Measurements from ENCODE around the gene COL4A6.

Gene COL4A6

GRCh38 chrX:108267557-108267956 lies 170.7 kb downstream of the COL4A6 start:
- Histone ChIP-seq H2BK12ac (ENCODE audit: low read length) (no peak overlapping the region), H3K27me3 (ENCODE audit: control insufficient read depth in 3 of 3, insufficient read depth in 3 of 3, low read depth in 1 of 3, low read length in 3 of 3) (no peaks in the 10 kb centered on the region), H4K8ac (ENCODE audit: low read depth, low read length) (no peak overlapping the region), H3K79me1 (ENCODE audit: low read depth, low read length) (no peaks in the 10 kb centered on the region), H3K23ac (ENCODE audit: low read depth, low read length, poor library complexity) (no peak overlapping the region), H3K4me3 (ENCODE audit: low read length in 2 of 2) (no peak overlapping the region), H2BK5ac (ENCODE audit: low read length) (no peak overlapping the region), H3K4me2 (ENCODE audit: insufficient read depth, low read length, poor library complexity, severe bottlenecking) (no peak overlapping the region), H2BK15ac (ENCODE audit: low read length) (no peak overlapping the region), H3K36me3 (replicated peaks in 1 of 2; ENCODE audit: control insufficient read depth in 2 of 2, insufficient read depth in 2 of 2, low read length in 2 of 2) (no peaks in the 10 kb centered on the region), H3K4ac (ENCODE audit: low read length) (no peak overlapping the region), H3K14ac (ENCODE audit: low read length) (no peak overlapping the region), H3K18ac (ENCODE audit: low read length) (no peak overlapping the region), H2AFZ (ENCODE audit: low read length) (no peak overlapping the region), H2AK5ac (ENCODE audit: low read depth, low read length) (no peak overlapping the region), H4K91ac (ENCODE audit: low read depth, low read length, poor library complexity) (no peak overlapping the region), H3K27ac (replicated peaks; ENCODE audit: low read length) (no peak overlapping the region), H3K9ac (ENCODE audit: low read depth, low read length, poor library complexity) (no peak overlapping the region), H3K4me1 (ENCODE audit: control insufficient read depth in 2 of 2, insufficient read depth in 1 of 2, low read depth in 1 of 2, low read length in 2 of 2) (peaks cover 0 to 2% of the 10 kb centered on the region in 2 donors), H3K9me3 (replicated peaks in 1 of 2; ENCODE audit: control insufficient read depth in 2 of 2, insufficient read depth in 1 of 2, low read depth in 1 of 2, low read length in 2 of 2) (peaks cover 0 to 2% of the 10 kb centered on the region in 2 donors), H2BK120ac (ENCODE audit: low read depth, low read length) (no peak overlapping the region)
- no peak for DNase-seq (ENCODE audit: low spot score)
- no CpG with 5 or more reads among the region's 2 CpGs for WGBS, 2 donors (ENCODE audit: extremely low coverage in 2 of 2, insufficient read length in 2 of 2, insufficient replicate concordance in 1 of 2)

- no CpG with 5 or more reads among the region's 2 CpGs for WGBS, 2 donors (ENCODE audit: extremely low coverage in 2 of 2, insufficient read length in 2 of 2, insufficient replicate concordance in 1 of 2)
- H4K91ac ChIP-seq (ENCODE audit: low read depth, low read length, poor library complexity), result no peak overlapping the region
- no peak overlapping the region for H3K4me3 ChIP-seq (ENCODE audit: low read length in 2 of 2)
Measured at GRCh38 chrX:108264376-108264775, 173.8 kb downstream of the COL4A6 start.

GRCh38 chrX:108261549-108262203 lies 176.5 kb downstream of the COL4A6 start:
- H3K27me3 ChIP-seq (ENCODE audit: control insufficient read depth in 3 of 3, insufficient read depth in 3 of 3, low read depth in 1 of 3, low read length in 3 of 3), result no peaks in the 10 kb centered on the region
- H3K27ac ChIP-seq (replicated peaks; ENCODE audit: low read length), result no peak overlapping the region
- no peak overlapping the region for H2BK12ac ChIP-seq (ENCODE audit: low read length)
- H3K9me3 ChIP-seq (replicated peaks in 1 of 2; ENCODE audit: control insufficient read depth in 2 of 2, insufficient read depth in 1 of 2, low read depth in 1 of 2, low read length in 2 of 2), result no peaks in the 10 kb centered on the region
- no peak overlapping the region for H2BK120ac ChIP-seq (ENCODE audit: low read depth, low read length)
- no peak overlapping the region for H3K4me3 ChIP-seq (ENCODE audit: low read length in 2 of 2)
- H4K8ac ChIP-seq (ENCODE audit: low read depth, low read length), result no peak overlapping the region
- no peak overlapping the region for H2BK5ac ChIP-seq (ENCODE audit: low read length)
- no peak overlapping the region for H3K18ac ChIP-seq (ENCODE audit: low read length)
- H3K9ac ChIP-seq (ENCODE audit: low read depth, low read length, poor library complexity), result no peak overlapping the region
- no peak overlapping the region for H2AFZ ChIP-seq (ENCODE audit: low read length)
- no peak overlapping the region for H4K91ac ChIP-seq (ENCODE audit: low read depth, low read length, poor library complexity)
- H3K14ac ChIP-seq (ENCODE audit: low read length), result no peak overlapping the region
- H3K23ac ChIP-seq (ENCODE audit: low read depth, low read length, poor library complexity), result no peak overlapping the region
- H2AK5ac ChIP-seq (ENCODE audit: low read depth, low read length), result no peak overlapping the region
- H3K4me2 ChIP-seq (ENCODE audit: insufficient read depth, low read length, poor library complexity, severe bottlenecking), result no peak overlapping the region
- no peak overlapping the region for H3K4ac ChIP-seq (ENCODE audit: low read length)
- DNase-seq (ENCODE audit: low spot score), result no peak
- no peaks in the 10 kb centered on the region for H3K4me1 ChIP-seq (ENCODE audit: control insufficient read depth in 2 of 2, insufficient read depth in 1 of 2, low read depth in 1 of 2, low read length in 2 of 2)
- H3K79me1 ChIP-seq (ENCODE audit: low read depth, low read length), result no peaks in the 10 kb centered on the region
- H3K36me3 ChIP-seq (replicated peaks in 1 of 2; ENCODE audit: control insufficient read depth in 2 of 2, insufficient read depth in 2 of 2, low read length in 2 of 2), result no peaks in the 10 kb centered on the region
- H2BK15ac ChIP-seq (ENCODE audit: low read length), result no peak overlapping the region

More at GRCh38 chrX:108264376-108264775, 173.8 kb downstream of the COL4A6 start:
- H2AFZ ChIP-seq (ENCODE audit: low read length), result no peak overlapping the region
- H2AK5ac ChIP-seq (ENCODE audit: low read depth, low read length), result no peak overlapping the region
- no peak for DNase-seq (ENCODE audit: low spot score)
- H3K9me3 ChIP-seq (replicated peaks in 1 of 2; ENCODE audit: control insufficient read depth in 2 of 2, insufficient read depth in 1 of 2, low read depth in 1 of 2, low read length in 2 of 2), result no peaks in the 10 kb centered on the region
- no peak overlapping the region for H2BK12ac ChIP-seq (ENCODE audit: low read length)
- no peaks in the 10 kb centered on the region for H3K4me1 ChIP-seq (ENCODE audit: control insufficient read depth in 2 of 2, insufficient read depth in 1 of 2, low read depth in 1 of 2, low read length in 2 of 2)
- H3K4ac ChIP-seq (ENCODE audit: low read length), result no peak overlapping the region
- no peak overlapping the region for H3K14ac ChIP-seq (ENCODE audit: low read length)
- no peak overlapping the region for H3K18ac ChIP-seq (ENCODE audit: low read length)
- H2BK15ac ChIP-seq (ENCODE audit: low read length), result no peak overlapping the region
- no peaks in the 10 kb centered on the region for H3K27me3 ChIP-seq (ENCODE audit: control insufficient read depth in 3 of 3, insufficient read depth in 3 of 3, low read depth in 1 of 3, low read length in 3 of 3)
- H3K23ac ChIP-seq (ENCODE audit: low read depth, low read length, poor library complexity), result no peak overlapping the region
- no peak overlapping the region for H3K4me2 ChIP-seq (ENCODE audit: insufficient read depth, low read length, poor library complexity, severe bottlenecking)
- no peak overlapping the region for H2BK120ac ChIP-seq (ENCODE audit: low read depth, low read length)
- no peak overlapping the region for H3K9ac ChIP-seq (ENCODE audit: low read depth, low read length, poor library complexity)
- no peak overlapping the region for H4K8ac ChIP-seq (ENCODE audit: low read depth, low read length)
- no peaks in the 10 kb centered on the region for H3K36me3 ChIP-seq (replicated peaks in 1 of 2; ENCODE audit: control insufficient read depth in 2 of 2, insufficient read depth in 2 of 2, low read length in 2 of 2)
- no peak overlapping the region for H2BK5ac ChIP-seq (ENCODE audit: low read length)
- no peak overlapping the region for H3K27ac ChIP-seq (replicated peaks; ENCODE audit: low read length)
- no peaks in the 10 kb centered on the region for H3K79me1 ChIP-seq (ENCODE audit: low read depth, low read length)

- Histone ChIP-seq H2AFZ (ENCODE audit: low read length) (no peak overlapping the region), H3K36me3 (replicated peaks in 1 of 2; ENCODE audit: control insufficient read depth in 2 of 2, insufficient read depth in 2 of 2, low read length in 2 of 2) (no peaks in the 10 kb centered on the region), H2BK12ac (ENCODE audit: low read length) (no peak overlapping the region), H3K4ac (ENCODE audit: low read length) (no peak overlapping the region), H3K4me3 (ENCODE audit: low read length in 2 of 2) (no peak overlapping the region), H3K9ac (ENCODE audit: low read depth, low read length, poor library complexity) (no peak overlapping the region), H2BK15ac (ENCODE audit: low read length) (no peak overlapping the region), H3K27me3 (ENCODE audit: control insufficient read depth in 3 of 3, insufficient read depth in 3 of 3, low read depth in 1 of 3, low read length in 3 of 3) (no peaks in the 10 kb centered on the region), H2AK5ac (ENCODE audit: low read depth, low read length) (no peak overlapping the region), H4K91ac (ENCODE audit: low read depth, low read length, poor library complexity) (no peak overlapping the region), H3K27ac (replicated peaks; ENCODE audit: low read length) (no peak overlapping the region), H3K4me1 (ENCODE audit: control insufficient read depth in 2 of 2, insufficient read depth in 1 of 2, low read depth in 1 of 2, low read length in 2 of 2) (no peaks in the 10 kb centered on the region), H2BK5ac (ENCODE audit: low read length) (no peak overlapping the region), H2BK120ac (ENCODE audit: low read depth, low read length) (no peak overlapping the region), H3K14ac (ENCODE audit: low read length) (no peak overlapping the region), H3K4me2 (ENCODE audit: insufficient read depth, low read length, poor library complexity, severe bottlenecking) (no peak overlapping the region), H3K23ac (ENCODE audit: low read depth, low read length, poor library complexity) (no peak overlapping the region), H3K79me1 (ENCODE audit: low read depth, low read length) (no peaks in the 10 kb centered on the region), H4K8ac (ENCODE audit: low read depth, low read length) (no peak overlapping the region), H3K18ac (ENCODE audit: low read length) (no peak overlapping the region), H3K9me3 (replicated peaks in 1 of 2; ENCODE audit: control insufficient read depth in 2 of 2, insufficient read depth in 1 of 2, low read depth in 1 of 2, low read length in 2 of 2) (no peaks in the 10 kb centered on the region)
- DNase-seq (ENCODE audit: low spot score), result no peak
- 100% methylated on average over 2 of the region's 5 CpGs for WGBS, 2 donors (ENCODE audit: extremely low coverage in 2 of 2, insufficient read length in 2 of 2, insufficient replicate concordance in 1 of 2)
Measured at GRCh38 chrX:108257556-108257955, 180.7 kb downstream of the COL4A6 start.

Measured in neuronal stem cell (in vitro differentiated cells).